Transverse colon (tissue), 4 donors: ENCODE results near the gene PPP1R14D.

Experiments used
- CTCF ChIP-seq, 5 experiments: fragments of 200-600 bp in 3 of 5; fragments of 450-650 bp in 2 of 5; sonication (generic) in 3 of 5; IDR thresholded peaks; 1 replicate in 2 of 5; 2 replicates in 3 of 5; pipeline ENCODE4 v1.5.1; 2016 to 2017; ENCODE audit warnings: antibody characterized with exemption in 5 of 5, inconsistent platforms in 3 of 5, mild to moderate bottlenecking in 2 of 5, moderate library complexity in 1 of 5
- EP300 ChIP-seq: sonication (generic); formaldehyde crosslinking; IDR thresholded peaks from one replicate; pipeline ENCODE4 v1.6.1; 2017; ENCODE audit warnings: antibody characterized with exemption, low read depth
- POLR2A ChIP-seq: fragments of 450-650 bp; IDR thresholded peaks from one replicate; pipeline ENCODE4 v1.6.1; 2016; ENCODE audit warnings: antibody characterized with exemption, mild to moderate bottlenecking, moderate library complexity
- POLR2AphosphoS5 ChIP-seq, 3 donors: sonication (generic); formaldehyde crosslinking; IDR thresholded peaks; one replicate each; pipeline ENCODE4 v1.6.1; 2016; ENCODE audit warnings: antibody characterized with exemption in 3 of 3

GRCh38 chr15:40841741-40842140 is 13.2 kb upstream of the PPP1R14D start:
- no peak for TF ChIP-seq CTCF (IDR thresholded peaks at IDR 0.05)
- TF ChIP-seq POLR2A = no peak
- TF ChIP-seq EP300 = no peak
- TF ChIP-seq POLR2AphosphoS5 (IDR thresholded peaks at IDR 0.05) = no peak
